SK-N-SH treated with all-trans-retinoic acid at 6 μM for 48 hours (cell line): ENCODE results near the gene CDH22.

Experiments
- BACH2 ChIP-seq: fragments of 250-450 bp; sonication (Bioruptor Pico); IDR thresholded peaks from 2 replicates; pipeline ENCODE4 v1.9.0; 2021; ENCODE audit warnings: mild to moderate bottlenecking, borderline replicate concordance
- CSDC2 ChIP-seq: fragments of 250-450 bp; sonication (Bioruptor Pico); IDR thresholded peaks from 2 replicates; pipeline ENCODE4 v1.5.0; 2020; ENCODE audit warnings: mild to moderate bottlenecking, moderate library complexity
- RARB ChIP-seq: fragments of 250-450 bp; sonication (Bioruptor Pico); IDR thresholded peaks from 2 replicates; pipeline ENCODE4 v1.8.0; 2021; ENCODE audit warnings: mild to moderate bottlenecking, moderate library complexity

- TF ChIP-seq RARB (no peak), BACH2 (CRISPR knock-in tag) (no peak), CSDC2 (CRISPR knock-in tag) (no peak)
Measured at GRCh38 chr20:46126440-46127056, 181.8 kb downstream of the CDH22 start.
